Activated T-helper 9 cell treated with anti-CD3 and anti-CD28 coated beads, Interleukin-2, amount 50 U/mL, for 16 hours (primary cell): ENCODE measurements around the gene FBN1.

ENCODE experiments used
- DNase-seq: peaks from one replicate; pipeline ENCODE4 v3.0.0-alpha.2; 2020; ENCODE audit warnings: low read depth

Gene FBN1

GRCh38 chr15:48396020-48396419, 249.5 kb downstream of the FBN1 start:
- DNase-seq, result no peak

- DNase-seq, result no peak
These were observed 249.9 kb downstream of the FBN1 start for GRCh38 chr15:48395521-48396011.

- no peak for DNase-seq
These were observed 250.5 kb downstream of the FBN1 start for GRCh38 chr15:48394970-48395369.

- no peak for DNase-seq
These were observed 251.6 kb downstream of the FBN1 start for GRCh38 chr15:48393645-48394506.

GRCh38 chr15:48392356-48392755, 253.2 kb downstream of the FBN1 start:
- no peak for DNase-seq

- no peak for DNase-seq
These were observed 253.6 kb downstream of the FBN1 start for GRCh38 chr15:48391950-48392349.

- DNase-seq, result no peak
These were observed 255.8 kb downstream of the FBN1 start for GRCh38 chr15:48389691-48390143.

GRCh38 chr15:48388910-48389309, 256.6 kb downstream of the FBN1 start:
- DNase-seq, result no peak

GRCh38 chr15:48388016-48388851, 257.3 kb downstream of the FBN1 start:
- DNase-seq, result no peak

GRCh38 chr15:48385031-48385830, 260.3 kb downstream of the FBN1 start:
- no peak for DNase-seq

- no peak for DNase-seq
These were observed 260.9 kb downstream of the FBN1 start for GRCh38 chr15:48384616-48385015.

GRCh38 chr15:48383031-48383430, 262.5 kb downstream of the FBN1 start:
- no peak for DNase-seq

- DNase-seq, result no peak
These were observed 263.6 kb downstream of the FBN1 start for GRCh38 chr15:48381861-48382260.

- DNase-seq, result no peak
These were observed 265.3 kb downstream of the FBN1 start for GRCh38 chr15:48380198-48380597.

GRCh38 chr15:48375767-48376166, 269.7 kb downstream of the FBN1 start:
- no peak for DNase-seq

GRCh38 chr15:48374472-48374871, 271.0 kb downstream of the FBN1 start:
- no peak for DNase-seq

GRCh38 chr15:48373821-48374451, 271.6 kb downstream of the FBN1 start:
- DNase-seq, result no peak

- no peak for DNase-seq
These were observed 273.5 kb downstream of the FBN1 start for GRCh38 chr15:48371961-48372360.

GRCh38 chr15:48371550-48371949, 274.0 kb downstream of the FBN1 start:
- no peak for DNase-seq

GRCh38 chr15:48370460-48370859, 275.0 kb downstream of the FBN1 start:
- DNase-seq, result no peak

- no peak for DNase-seq
These were observed 278.0 kb downstream of the FBN1 start for GRCh38 chr15:48367483-48367882.
